ENCODE results near the gene TFAP2A.

The TFAP2A gene

GRCh38 chr6:10426781-10427279 lies 12.0 kb upstream of the TFAP2A start:
- Histone ChIP-seq H3K79me1 (ENCODE audit: low read depth, low read length) (no peaks in the 10 kb centered on the region), H3K9ac (ENCODE audit: low read depth, low read length, poor library complexity) (no peak overlapping the region), H3K4ac (ENCODE audit: low read length) (no peak overlapping the region), H3K14ac (ENCODE audit: low read length) (no peak overlapping the region), H4K8ac (ENCODE audit: low read depth, low read length) (no peak overlapping the region), H3K4me1 (ENCODE audit: control insufficient read depth in 2 of 2, insufficient read depth in 1 of 2, low read depth in 1 of 2, low read length in 2 of 2) (peaks cover 0 to 10% of the 10 kb centered on the region in 2 donors), H3K36me3 (replicated peaks in 1 of 2; ENCODE audit: control insufficient read depth in 2 of 2, insufficient read depth in 2 of 2, low read length in 2 of 2) (no peaks in the 10 kb centered on the region), H3K4me2 (ENCODE audit: insufficient read depth, low read length, poor library complexity, severe bottlenecking) (peak overlapping the region; percentile 89), H2BK5ac (ENCODE audit: low read length) (no peak overlapping the region), H2AK5ac (ENCODE audit: low read depth, low read length) (no peak overlapping the region), H3K27me3 (ENCODE audit: control insufficient read depth in 3 of 3, insufficient read depth in 3 of 3, low read depth in 1 of 3, low read length in 3 of 3) (peaks cover 34 to 69% (median 58%) of the 10 kb centered on the region in 3 experiments), H3K23ac (ENCODE audit: low read depth, low read length, poor library complexity) (no peak overlapping the region), H2BK15ac (ENCODE audit: low read length) (no peak overlapping the region), H3K27ac (replicated peaks; ENCODE audit: low read length) (no peak overlapping the region), H2BK12ac (ENCODE audit: low read length) (no peak overlapping the region), H3K4me3 (ENCODE audit: low read length in 2 of 2) (peak overlapping the region in 1 of 2 donors; percentile 37), H2BK120ac (ENCODE audit: low read depth, low read length) (no peak overlapping the region), H2AFZ (ENCODE audit: low read length) (peak overlapping the region; percentile 93), H3K9me3 (replicated peaks in 1 of 2; ENCODE audit: control insufficient read depth in 2 of 2, insufficient read depth in 1 of 2, low read depth in 1 of 2, low read length in 2 of 2) (no peaks in the 10 kb centered on the region), H4K91ac (ENCODE audit: low read depth, low read length, poor library complexity) (no peak overlapping the region), H3K18ac (ENCODE audit: low read length) (no peak overlapping the region)
- no CpG with 5 or more reads among the region's 6 CpGs for WGBS, 2 donors (ENCODE audit: extremely low coverage in 2 of 2, insufficient read length in 2 of 2, insufficient replicate concordance in 1 of 2)
- no peak for DNase-seq (ENCODE audit: low spot score)

GRCh38 chr6:10425975-10426780 lies 11.3 kb upstream of the TFAP2A start:
- Histone ChIP-seq H3K4ac (ENCODE audit: low read length) (no peak overlapping the region), H3K4me1 (ENCODE audit: control insufficient read depth in 2 of 2, insufficient read depth in 1 of 2, low read depth in 1 of 2, low read length in 2 of 2) (peaks cover 0 to 10% of the 10 kb centered on the region in 2 donors), H3K4me3 (ENCODE audit: low read length in 2 of 2) (peak overlapping the region; percentile 37 to 74), H2BK15ac (ENCODE audit: low read length) (no peak overlapping the region), H3K9ac (ENCODE audit: low read depth, low read length, poor library complexity) (peak overlapping the region; percentile 66), H4K91ac (ENCODE audit: low read depth, low read length, poor library complexity) (no peak overlapping the region), H3K14ac (ENCODE audit: low read length) (no peak overlapping the region), H3K18ac (ENCODE audit: low read length) (peak overlapping the region; percentile 44), H3K4me2 (ENCODE audit: insufficient read depth, low read length, poor library complexity, severe bottlenecking) (peak overlapping the region; percentile 89), H3K79me1 (ENCODE audit: low read depth, low read length) (no peaks in the 10 kb centered on the region), H4K8ac (ENCODE audit: low read depth, low read length) (no peak overlapping the region), H2BK5ac (ENCODE audit: low read length) (no peak overlapping the region), H3K27ac (replicated peaks; ENCODE audit: low read length) (no peak overlapping the region), H2BK120ac (ENCODE audit: low read depth, low read length) (no peak overlapping the region), H3K9me3 (replicated peaks in 1 of 2; ENCODE audit: control insufficient read depth in 2 of 2, insufficient read depth in 1 of 2, low read depth in 1 of 2, low read length in 2 of 2) (peaks cover 0 to 2% of the 10 kb centered on the region in 2 donors), H2AFZ (ENCODE audit: low read length) (peak overlapping the region; percentile 93), H3K23ac (ENCODE audit: low read depth, low read length, poor library complexity) (peak overlapping the region; percentile 39), H2BK12ac (ENCODE audit: low read length) (no peak overlapping the region), H3K36me3 (replicated peaks in 1 of 2; ENCODE audit: control insufficient read depth in 2 of 2, insufficient read depth in 2 of 2, low read length in 2 of 2) (no peaks in the 10 kb centered on the region), H2AK5ac (ENCODE audit: low read depth, low read length) (no peak overlapping the region), H3K27me3 (ENCODE audit: control insufficient read depth in 3 of 3, insufficient read depth in 3 of 3, low read depth in 1 of 3, low read length in 3 of 3) (peaks cover 41 to 75% (median 65%) of the 10 kb centered on the region in 3 experiments)
- no peak for DNase-seq (ENCODE audit: low spot score)
- WGBS, 2 donors (ENCODE audit: extremely low coverage in 2 of 2, insufficient read length in 2 of 2, insufficient replicate concordance in 1 of 2), result no CpG with 5 or more reads among the region's 54 CpGs

GRCh38 chr6:10425176-10425974 lies 10.5 kb upstream of the TFAP2A start:
- H3K18ac ChIP-seq (ENCODE audit: low read length), result peak overlapping the region; percentile 44
- peaks cover 0 to 2% of the 10 kb centered on the region in 2 donors for H3K9me3 ChIP-seq (replicated peaks in 1 of 2; ENCODE audit: control insufficient read depth in 2 of 2, insufficient read depth in 1 of 2, low read depth in 1 of 2, low read length in 2 of 2)
- no peak for DNase-seq (ENCODE audit: low spot score)
- peak overlapping the region; percentile 89 for H3K4me2 ChIP-seq (ENCODE audit: insufficient read depth, low read length, poor library complexity, severe bottlenecking)
- no peak overlapping the region for H2AK5ac ChIP-seq (ENCODE audit: low read depth, low read length)
- H2BK12ac ChIP-seq (ENCODE audit: low read length), result no peak overlapping the region
- no peak overlapping the region for H2BK5ac ChIP-seq (ENCODE audit: low read length)
- H3K4me1 ChIP-seq (ENCODE audit: control insufficient read depth in 2 of 2, insufficient read depth in 1 of 2, low read depth in 1 of 2, low read length in 2 of 2), result peaks cover 0 to 14% of the 10 kb centered on the region in 2 donors
- H4K91ac ChIP-seq (ENCODE audit: low read depth, low read length, poor library complexity), result no peak overlapping the region
- peak overlapping the region; percentile 93 for H2AFZ ChIP-seq (ENCODE audit: low read length)
- no CpG with 5 or more reads among the region's 35 CpGs for WGBS, 2 donors (ENCODE audit: extremely low coverage in 2 of 2, insufficient read length in 2 of 2, insufficient replicate concordance in 1 of 2)
- H3K23ac ChIP-seq (ENCODE audit: low read depth, low read length, poor library complexity), result peak overlapping the region; percentile 39
- no peaks in the 10 kb centered on the region for H3K79me1 ChIP-seq (ENCODE audit: low read depth, low read length)
- H3K27me3 ChIP-seq (ENCODE audit: control insufficient read depth in 3 of 3, insufficient read depth in 3 of 3, low read depth in 1 of 3, low read length in 3 of 3), result peaks cover 46 to 84% (median 73%) of the 10 kb centered on the region in 3 experiments
- H3K9ac ChIP-seq (ENCODE audit: low read depth, low read length, poor library complexity), result peak overlapping the region; percentile 66
- H3K4ac ChIP-seq (ENCODE audit: low read length), result no peak overlapping the region
- H3K4me3 ChIP-seq (ENCODE audit: low read length in 2 of 2), result peak overlapping the region; percentile 37 to 74
- no peak overlapping the region for H3K14ac ChIP-seq (ENCODE audit: low read length)
- no peak overlapping the region for H3K27ac ChIP-seq (replicated peaks; ENCODE audit: low read length)
- H2BK15ac ChIP-seq (ENCODE audit: low read length), result no peak overlapping the region
- H4K8ac ChIP-seq (ENCODE audit: low read depth, low read length), result no peak overlapping the region
- no peaks in the 10 kb centered on the region for H3K36me3 ChIP-seq (replicated peaks in 1 of 2; ENCODE audit: control insufficient read depth in 2 of 2, insufficient read depth in 2 of 2, low read length in 2 of 2)
- H2BK120ac ChIP-seq (ENCODE audit: low read depth, low read length), result no peak overlapping the region

- Histone ChIP-seq H3K9ac (ENCODE audit: low read depth, low read length, poor library complexity) (no peak overlapping the region), H3K36me3 (replicated peaks in 1 of 2; ENCODE audit: control insufficient read depth in 2 of 2, insufficient read depth in 2 of 2, low read length in 2 of 2) (no peaks in the 10 kb centered on the region), H3K4me3 (ENCODE audit: low read length in 2 of 2) (no peak overlapping the region), H2BK5ac (ENCODE audit: low read length) (no peak overlapping the region), H3K9me3 (replicated peaks in 1 of 2; ENCODE audit: control insufficient read depth in 2 of 2, insufficient read depth in 1 of 2, low read depth in 1 of 2, low read length in 2 of 2) (peaks cover 0 to 2% of the 10 kb centered on the region in 2 donors), H3K27ac (replicated peaks; ENCODE audit: low read length) (no peak overlapping the region), H3K18ac (ENCODE audit: low read length) (no peak overlapping the region), H2BK120ac (ENCODE audit: low read depth, low read length) (no peak overlapping the region), H2BK15ac (ENCODE audit: low read length) (no peak overlapping the region), H4K8ac (ENCODE audit: low read depth, low read length) (no peak overlapping the region), H2BK12ac (ENCODE audit: low read length) (no peak overlapping the region), H3K27me3 (ENCODE audit: control insufficient read depth in 3 of 3, insufficient read depth in 3 of 3, low read depth in 1 of 3, low read length in 3 of 3) (peaks cover 55 to 94% (median 86%) of the 10 kb centered on the region in 3 experiments), H3K79me1 (ENCODE audit: low read depth, low read length) (no peaks in the 10 kb centered on the region), H3K14ac (ENCODE audit: low read length) (no peak overlapping the region), H3K4me2 (ENCODE audit: insufficient read depth, low read length, poor library complexity, severe bottlenecking) (no peak overlapping the region), H3K4me1 (ENCODE audit: control insufficient read depth in 2 of 2, insufficient read depth in 1 of 2, low read depth in 1 of 2, low read length in 2 of 2) (peaks cover 0 to 16% of the 10 kb centered on the region in 2 donors), H4K91ac (ENCODE audit: low read depth, low read length, poor library complexity) (no peak overlapping the region), H3K4ac (ENCODE audit: low read length) (no peak overlapping the region), H3K23ac (ENCODE audit: low read depth, low read length, poor library complexity) (no peak overlapping the region), H2AFZ (ENCODE audit: low read length) (no peak overlapping the region), H2AK5ac (ENCODE audit: low read depth, low read length) (no peak overlapping the region)
- no CpG with 5 or more reads among the region's 5 CpGs for WGBS, 2 donors (ENCODE audit: extremely low coverage in 2 of 2, insufficient read length in 2 of 2, insufficient replicate concordance in 1 of 2)
- DNase-seq (ENCODE audit: low spot score), result no peak
These were observed 9.2 kb upstream of the TFAP2A start for GRCh38 chr6:10424040-10424439.

Data from neuronal stem cell (in vitro differentiated cells).